Activated effector memory CD4-positive, alpha-beta T cell treated with Interleukin-2 at 50 U/mL for 16 hours (primary cell): ENCODE data around the gene TP53.
A peak's percentile ranks its signal among the peaks of the same experiment; 100 is the strongest.

Source experiments
- DNase-seq: peaks from one replicate; pipeline ENCODE4 v3.0.0-alpha.2; 2020

The TP53 gene

DNA sequence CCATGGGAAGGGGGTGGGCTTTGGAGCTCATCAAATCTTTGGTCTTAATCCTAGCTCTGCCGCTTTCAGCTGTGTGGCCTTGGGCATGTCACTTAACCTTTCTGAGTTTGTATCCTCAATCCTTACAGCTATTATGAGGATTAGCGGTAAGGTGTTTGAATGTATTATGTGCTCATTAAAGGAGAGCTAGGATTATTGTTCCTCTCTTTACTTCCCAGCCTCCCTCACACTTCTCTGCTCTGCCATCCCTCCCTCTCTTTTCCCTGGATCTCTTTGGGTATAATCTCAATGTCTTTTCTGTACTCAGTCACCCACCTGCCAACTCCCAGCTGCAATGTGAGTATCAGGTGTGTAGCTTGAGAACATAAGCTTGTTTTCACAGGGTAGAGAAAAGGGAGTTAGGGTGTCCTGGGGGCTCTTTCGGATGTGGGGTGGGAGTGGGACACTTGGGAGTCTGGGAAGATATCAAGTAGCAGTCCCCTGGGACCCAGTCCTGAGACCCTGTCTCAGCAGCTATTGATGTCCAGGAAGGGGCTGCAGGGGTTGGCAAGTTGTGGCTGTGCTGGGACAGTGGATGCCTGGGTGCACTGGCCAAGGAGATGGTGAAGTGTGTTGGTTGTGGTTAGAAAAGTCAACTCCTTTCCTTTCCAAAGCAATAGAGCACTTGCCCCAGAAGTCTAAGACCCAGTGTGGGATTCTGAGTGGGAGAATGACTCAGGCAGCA, 19.5 kb upstream of the TP53 start:
- no peak for DNase-seq

DNA sequence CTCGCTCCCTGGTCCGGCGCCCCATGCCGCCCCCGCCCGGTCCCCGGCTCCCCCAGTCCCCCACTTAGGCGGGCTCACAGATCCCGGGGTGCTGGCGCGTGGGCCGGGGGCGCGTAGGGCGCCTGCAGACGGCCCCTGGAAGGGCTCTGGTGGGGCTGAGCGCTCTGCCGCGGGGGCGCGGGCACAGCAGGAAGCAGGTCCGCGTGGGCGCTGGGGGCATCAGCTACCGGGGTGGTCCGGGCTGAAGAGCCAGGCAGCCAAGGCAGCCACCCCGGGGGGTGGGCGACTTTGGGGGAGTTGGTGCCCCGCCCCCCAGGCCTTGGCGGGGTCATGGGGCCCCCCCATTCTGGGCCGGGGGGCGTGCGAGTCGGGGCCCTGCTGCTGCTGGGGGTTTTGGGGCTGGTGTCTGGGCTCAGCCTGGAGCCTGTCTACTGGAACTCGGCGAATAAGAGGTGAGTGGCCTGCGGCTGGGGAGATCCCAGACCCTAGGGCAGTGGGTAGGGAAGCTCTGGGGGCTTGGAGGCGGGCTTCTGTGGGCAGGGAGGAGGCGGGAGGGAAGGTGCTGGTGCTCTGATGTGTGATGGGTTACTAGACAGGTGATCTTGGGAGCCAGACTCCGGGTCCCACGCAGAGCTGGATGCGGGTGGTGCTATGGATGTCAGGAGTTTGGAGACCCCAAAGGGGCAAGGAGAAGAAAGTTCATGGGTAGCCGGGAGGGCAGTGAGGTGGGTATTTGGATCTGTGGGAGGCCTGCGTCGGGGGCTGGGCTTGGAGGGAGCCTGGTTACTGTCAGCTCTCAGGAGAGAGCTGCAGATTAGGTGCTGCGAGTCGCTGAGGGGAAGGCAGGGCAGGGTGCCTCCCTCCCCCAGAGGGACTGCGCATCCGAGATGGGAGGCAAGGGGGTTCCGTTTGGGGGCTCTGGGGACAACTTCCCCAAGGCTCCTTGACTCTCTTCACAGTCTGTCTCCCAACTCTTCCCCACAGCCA, 18.3 kb upstream of the TP53 start:
- no peak for DNase-seq

DNA sequence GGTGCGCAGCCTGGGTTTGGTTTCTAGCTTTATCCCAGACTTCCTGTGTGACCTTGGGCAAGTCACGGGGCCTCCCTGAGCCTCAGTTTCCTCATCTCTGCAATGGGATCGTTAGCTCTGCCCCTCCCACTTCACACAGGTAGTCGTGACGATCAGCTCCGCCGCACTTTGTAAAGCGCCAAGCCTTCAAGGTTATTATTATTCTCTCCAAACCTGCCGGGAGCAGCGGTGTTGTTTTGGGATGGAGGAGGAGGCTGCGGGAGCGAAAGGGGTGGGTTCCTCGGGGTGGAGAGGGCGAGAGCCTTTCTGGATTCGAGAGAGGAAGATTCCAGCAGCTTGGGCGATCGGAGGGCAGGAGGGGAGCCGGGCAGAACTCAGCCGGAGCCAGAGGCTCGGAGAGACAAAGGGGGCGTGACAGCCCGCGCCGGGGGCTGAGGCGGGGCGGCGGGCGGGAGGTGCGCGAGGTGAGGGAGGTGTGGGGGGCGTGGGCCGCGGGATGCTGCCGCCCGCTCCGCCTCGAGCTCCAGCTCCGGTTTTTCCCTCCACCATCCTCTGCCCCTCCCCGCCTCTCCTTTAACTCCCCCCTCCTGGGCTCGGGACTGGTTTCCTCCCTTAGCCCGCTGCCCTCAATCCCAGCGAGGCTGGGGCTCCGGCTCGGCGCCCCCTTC, 17.4 kb upstream of the TP53 start, which contains the start of gene EFNB3:
Gene EFNB3, plus strand, starts transcription at position 602 of the 668 bp plus-strand sequence. CDS start 397 bp downstream, outside the sequence.
- DNase-seq = no peak

DNA sequence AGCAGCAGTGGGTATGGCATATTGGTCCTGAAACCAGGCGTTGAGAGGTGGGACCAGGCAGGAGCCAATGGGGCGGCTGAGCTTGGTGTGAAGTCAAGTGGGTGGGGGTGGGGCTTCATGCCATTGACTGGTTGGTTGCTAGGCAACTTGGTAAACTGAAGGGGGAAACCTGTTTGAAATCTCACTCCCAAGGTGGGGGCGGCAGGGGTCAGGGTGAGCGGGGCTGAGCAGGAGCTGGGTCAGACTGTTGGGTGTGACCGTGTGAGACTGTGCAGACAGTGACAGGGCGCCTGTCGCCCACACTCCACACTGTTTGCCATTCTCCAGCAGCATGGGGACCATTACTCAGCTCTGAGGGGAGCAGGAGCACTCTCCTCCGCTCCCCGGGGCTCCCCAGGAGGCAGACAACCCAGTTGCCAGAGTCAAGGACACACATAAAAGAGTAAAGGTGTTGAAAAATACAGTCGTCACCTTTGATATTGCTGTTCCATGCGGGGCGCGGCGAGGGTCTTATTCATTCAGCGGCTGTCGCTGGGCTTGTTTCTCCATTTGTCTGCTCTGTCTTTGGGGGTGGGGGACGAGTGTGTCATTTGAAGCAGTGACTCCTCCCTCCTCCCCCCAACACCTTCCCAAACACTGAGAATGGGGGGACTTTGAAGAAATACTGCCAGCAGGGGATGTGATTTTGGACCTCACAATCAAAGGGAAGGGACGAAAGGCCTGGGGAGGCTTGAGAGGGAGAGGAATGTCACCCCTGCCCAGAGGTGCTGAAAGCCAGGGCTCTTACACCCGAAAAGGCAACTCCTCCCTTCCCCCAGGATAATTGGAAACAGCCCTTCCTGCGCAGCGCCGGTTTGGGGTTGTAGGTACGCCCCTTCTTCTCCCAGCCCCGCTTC, 16.5 kb upstream of the TP53 start:
- DNase-seq = no peak

DNA sequence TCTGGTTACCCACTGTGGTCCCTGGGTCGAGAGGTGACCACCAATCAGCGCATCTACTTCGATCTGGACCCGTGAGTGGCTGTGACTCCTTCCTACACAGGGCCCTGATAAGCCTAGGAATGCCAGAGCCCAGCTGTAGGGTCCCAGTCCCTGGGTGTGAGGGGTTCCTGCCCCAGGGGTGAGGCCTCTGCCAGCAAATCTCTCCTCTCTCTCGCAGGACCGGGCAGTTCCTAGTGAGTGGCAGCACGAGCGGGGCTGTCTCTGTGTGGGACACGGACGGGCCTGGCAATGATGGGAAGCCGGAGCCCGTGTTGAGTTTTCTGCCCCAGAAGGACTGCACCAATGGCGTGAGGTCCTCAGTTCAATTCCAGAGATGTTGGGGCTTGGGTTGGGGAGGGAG, 15.5 kb upstream of the TP53 start:
- DNase-seq = no peak

DNA sequence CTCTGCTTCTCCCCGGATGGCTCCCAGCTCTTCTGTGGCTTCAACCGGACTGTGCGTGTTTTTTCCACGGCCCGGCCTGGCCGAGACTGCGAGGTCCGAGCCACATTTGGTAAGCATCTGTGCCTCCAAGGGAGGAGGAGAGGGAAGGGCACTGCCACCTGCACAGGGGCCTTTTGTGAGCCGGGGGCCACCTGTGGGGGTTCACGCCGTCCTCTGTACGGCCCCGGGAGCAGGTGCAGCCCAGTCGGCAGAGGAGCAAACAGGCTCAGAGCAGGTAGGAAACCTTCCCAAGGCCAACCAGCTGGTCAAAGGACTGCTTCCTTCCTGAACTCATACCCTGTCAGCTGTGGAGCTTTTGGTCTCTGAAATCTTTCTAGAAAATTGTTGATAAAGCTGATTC, 14.4 kb upstream of the TP53 start:
- DNase-seq = no peak

DNA sequence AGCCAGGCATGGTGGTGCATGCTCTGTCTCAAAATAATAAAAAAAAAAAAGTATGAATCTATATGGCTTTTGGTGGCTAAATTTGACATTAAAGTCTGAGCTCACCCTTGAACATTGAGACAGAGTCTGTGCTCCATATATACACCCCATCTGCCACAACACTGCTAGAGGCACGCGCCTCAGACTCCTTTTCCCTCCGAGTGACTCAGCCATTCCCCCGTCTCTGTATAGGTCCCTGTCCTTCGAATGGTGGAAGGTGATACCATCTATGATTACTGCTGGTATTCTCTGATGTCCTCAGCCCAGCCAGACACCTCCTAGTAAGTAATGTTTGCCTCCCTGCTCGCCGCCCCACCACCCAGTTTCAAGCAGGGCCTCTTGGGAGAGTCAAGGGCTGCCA, 13.2 kb upstream of the TP53 start:
- no peak for DNase-seq

DNA sequence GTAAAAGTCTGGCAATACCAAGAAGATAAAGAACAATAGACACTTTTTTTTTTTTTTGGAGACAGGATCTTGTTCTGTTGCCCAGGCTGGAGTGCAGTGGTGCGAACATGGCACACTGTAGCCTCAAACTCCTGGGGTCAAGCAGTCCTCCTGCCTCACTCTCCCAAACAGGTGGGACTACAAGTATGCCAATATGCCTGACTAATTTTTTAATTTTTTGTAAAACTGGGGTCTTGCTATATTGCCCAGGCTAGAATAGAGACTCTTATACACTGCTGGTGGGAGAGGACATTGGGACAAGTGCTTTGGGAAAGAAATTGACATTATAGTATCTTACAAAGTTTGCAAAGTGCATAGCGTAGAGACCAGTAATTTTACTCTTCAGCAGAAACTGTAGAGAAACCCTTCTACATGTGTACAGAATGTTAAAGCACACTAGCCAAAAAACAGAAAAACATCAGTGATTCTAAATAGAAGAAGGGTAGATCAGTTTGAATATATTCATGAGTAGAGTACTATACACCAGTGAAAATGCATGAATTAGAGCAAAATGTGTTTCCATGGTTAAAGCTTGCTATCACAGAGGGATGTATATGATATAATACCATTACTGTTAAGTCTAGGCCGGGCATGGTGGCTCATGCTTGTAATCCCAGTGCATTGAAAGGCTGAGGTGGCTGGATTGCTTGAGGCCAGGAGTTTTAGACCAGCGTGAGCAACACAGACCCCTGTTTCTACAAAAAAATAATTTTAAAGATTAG, 10.7 kb upstream of the TP53 start:
- no peak for DNase-seq

DNA sequence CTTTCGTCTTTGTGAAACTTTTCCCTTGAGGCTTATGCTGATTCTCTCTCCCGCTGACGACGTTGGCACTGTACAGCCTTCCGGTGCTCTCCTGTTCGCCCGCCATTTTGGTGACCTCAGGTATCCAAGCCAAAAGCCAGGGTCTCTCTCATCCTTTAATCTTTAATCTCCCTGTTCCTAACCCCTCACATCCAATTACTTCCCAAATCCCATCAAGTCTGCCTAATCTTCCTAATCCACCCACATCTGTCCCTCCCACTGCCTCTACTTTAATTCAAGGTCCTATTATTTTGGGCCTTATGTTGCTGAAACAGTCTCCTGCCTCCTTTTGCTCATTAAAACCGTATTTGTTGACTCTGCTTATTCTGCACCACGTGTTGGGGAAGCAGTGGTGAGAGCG, 8.3 kb upstream of the TP53 start:
- no peak for DNase-seq

DNA sequence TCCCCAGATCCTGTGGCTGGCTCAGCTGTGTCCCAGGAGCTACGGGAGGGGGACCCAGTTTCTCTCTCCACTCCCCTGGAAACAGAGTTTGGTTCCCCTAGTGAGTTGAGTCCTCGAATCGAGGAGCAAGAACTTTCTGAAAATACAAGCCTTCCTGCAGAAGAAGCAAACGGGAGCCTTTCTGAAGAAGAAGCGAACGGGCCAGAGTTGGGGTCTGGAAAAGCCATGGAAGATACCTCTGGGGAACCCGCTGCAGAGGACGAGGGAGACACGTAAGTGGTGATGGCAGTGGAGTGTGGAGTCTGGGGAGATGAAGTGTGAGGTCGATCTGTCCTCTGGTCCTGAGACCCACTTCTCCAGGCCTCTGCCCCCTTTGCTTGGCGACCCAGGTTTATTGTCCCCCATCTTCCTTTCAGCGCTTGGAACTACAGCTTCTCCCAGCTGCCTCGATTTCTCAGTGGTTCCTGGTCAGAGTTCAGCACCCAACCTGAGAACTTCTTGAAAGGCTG, 1.6 kb upstream of the TP53 start:
- no peak for DNase-seq

DNA sequence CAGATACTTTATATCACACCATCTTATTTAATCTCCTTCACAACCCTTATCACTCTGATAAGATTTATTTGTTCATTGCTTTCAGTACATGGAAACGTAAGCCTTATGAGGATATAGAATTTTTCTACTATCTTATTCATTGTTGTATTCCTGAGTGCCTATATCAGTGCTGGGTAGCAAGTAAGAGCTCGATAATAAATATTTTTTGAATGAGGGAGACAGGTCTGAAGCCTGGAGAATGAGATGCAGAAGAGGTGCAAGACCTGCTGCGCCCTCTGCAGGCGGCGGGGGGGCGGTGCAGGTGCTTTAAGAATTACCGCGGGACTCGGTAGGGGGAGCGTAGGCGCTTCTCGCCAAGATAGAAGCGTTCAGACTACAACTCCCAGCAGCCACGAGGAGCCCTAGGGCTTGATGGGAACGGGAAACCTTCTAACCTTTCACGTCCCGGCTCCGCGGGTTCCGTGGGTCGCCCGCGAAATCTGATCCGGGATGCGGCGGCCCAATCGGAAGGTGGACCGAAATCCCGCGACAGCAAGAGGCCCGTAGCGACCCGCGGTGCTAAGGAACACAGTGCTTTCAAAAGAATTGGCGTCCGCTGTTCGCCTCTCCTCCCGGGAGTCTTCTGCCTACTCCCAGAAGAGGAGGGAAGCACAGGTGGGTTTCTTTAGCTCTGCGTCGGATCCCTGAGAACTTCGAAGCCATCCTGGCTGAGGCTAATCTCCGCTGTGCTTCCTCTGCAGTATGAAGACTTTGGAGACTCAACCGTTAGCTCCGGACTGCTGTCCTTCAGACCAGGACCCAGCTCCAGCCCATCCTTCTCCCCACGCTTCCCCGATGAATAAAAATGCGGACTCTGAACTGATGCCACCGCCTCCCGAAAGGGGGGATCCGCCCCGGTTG, 868 bp upstream of the TP53 start, which contains the start of gene WRAP53:
Gene WRAP53, plus strand, starts transcription at position 570 of the 900 bp plus-strand sequence. Its CDS starts 172 bp downstream, at position 742.
- DNase-seq = peak; percentile 94

DNA sequence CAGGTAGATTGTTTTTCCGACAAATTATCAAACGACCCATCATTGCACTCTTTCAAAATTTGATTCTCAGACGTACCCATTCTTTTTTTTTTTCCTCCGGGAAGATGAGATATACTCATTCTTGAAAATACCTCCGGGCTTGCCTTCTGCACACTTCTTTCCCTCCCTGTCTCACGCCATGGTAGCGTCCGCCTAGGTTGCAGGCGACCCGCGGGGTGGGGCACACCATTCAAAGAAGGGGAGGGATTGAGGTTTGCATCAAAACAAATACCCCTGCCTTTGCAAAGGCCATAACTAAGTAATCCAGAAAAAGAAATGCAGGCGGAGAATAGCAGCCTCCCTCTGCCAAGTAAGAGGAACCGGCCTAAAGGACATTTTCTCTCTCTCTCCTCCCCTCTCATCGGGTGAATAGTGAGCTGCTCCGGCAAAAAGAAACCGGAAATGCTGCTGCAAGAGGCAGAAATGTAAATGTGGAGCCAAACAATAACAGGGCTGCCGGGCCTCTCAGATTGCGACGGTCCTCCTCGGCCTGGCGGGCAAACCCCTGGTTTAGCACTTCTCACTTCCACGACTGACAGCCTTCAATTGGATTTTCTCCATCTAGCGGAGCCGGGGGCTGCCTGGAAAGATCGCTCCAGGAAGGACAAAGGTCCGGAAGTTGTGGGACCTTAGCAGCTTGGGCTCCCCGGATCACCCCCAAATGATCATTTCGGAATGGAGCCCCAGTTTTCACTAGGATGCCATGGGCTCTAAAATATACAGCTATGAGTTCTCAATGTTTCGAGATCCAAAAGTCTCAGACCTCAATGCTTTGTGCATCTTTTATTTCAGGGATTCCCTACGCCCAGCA, 843 bp downstream of the TP53 start:
- DNase-seq = peak; percentile 72

DNA sequence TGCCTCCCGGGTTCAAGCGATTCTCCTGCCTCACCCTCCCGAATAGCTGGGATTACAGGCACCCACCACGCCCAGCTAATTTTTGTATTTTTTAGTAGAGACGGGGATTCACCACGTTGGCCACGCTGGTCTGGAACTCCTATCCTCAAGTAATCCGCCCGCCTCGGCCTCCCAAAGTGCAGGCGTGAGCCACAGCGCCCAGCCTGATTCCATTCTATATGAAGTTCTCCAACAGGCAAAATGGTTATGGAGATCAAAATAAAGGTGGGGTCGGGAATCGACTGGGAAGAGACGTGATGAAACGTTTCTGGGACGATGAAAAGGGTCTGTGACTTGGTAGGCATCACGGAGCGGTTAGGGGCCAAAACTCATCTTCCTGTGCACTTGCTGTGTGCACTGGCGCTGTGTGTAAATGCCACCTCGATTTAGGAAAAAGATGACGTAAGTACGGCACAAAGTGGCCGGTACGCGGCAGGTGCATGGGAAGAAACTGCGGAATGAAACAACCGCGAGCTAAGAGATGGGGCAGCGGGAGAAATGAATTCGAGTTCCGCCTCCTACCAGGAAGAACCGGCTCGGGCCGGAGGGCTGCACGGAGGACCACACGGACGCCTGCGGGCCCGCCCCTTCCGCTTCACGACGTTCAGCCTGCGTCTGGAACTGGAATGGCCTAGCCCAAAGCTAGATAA, 1.6 kb downstream of the TP53 start:
- DNase-seq = peak; percentile 85

DNA sequence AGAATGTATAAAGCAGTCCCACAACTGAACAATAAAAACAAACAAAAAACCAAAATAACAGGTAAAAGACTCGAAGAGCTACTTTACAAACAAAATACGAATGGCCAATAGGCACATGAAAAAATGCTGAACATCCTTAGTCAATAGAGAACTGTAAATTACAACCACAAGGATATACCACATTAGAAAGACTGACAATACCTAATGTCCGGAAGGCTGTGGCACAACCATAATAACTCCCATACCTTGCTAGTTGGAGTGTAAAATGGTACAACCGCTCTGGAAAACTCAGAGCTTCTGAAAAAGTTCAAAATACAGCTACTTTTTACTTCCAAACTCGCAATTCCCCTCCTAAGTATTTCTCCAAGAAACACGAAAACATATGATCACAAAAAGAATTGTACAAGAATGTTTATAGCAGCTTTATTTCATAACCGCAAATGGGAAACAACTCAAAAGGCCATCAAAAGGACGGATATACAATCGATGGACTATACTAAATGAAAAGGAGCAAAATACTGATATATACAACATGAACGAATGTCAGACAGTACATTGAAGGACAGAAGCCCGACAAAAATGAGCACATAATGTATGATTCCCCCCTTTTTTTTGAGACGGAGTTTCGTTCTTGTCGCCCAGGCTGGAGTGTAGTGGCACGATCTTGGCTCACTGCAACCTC, 2.3 kb downstream of the TP53 start:
- no peak for DNase-seq

DNA sequence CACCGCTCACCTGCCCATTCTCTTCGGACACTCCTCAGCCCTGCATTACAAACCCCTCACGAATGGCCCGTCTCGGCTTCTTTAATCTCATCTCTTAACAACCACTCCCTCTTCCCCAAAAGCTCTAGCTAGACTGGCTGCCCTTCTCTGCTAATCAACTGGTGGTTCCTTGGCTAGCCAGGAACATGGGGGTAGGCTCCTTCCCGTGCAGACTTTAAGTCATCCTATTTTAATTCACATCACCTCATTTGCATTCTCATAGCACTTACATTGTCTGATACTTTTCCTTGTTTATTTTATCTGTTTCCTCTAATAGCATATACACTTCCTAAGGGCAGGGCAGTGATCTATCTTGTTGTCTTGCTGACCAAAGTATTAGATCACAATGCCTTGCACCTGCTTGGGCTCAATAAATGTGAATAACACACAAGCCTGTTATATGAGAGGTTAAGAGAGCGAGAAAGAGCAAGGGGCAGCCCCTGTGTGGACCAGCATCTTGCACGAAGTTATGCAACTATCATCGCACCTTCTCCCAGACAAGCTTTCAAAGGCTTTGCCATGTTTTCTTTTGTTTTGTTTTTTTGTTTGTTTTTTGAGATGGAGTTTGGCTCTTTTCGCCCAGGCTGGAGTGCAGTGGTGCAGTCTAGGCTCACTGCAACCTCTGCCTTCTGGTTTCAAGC, 9.8 kb downstream of the TP53 start:
- DNase-seq = no peak

DNA sequence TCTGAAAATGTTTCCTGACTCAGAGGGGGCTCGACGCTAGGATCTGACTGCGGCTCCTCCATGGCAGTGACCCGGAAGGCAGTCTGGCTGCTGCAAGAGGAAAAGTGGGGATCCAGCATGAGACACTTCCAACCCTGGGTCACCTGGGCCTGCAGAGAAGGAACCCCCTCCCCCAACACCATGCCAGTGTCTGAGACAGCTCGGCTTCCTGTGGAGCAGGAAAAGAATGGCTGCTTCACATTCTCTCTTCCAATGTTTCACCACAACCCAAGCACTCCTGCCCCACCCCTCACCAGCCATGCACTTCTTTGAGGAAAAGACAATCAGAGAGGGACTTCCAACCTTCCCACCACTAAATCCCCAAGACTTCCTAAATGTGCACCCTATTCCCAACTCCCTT, 10.8 kb downstream of the TP53 start:
- DNase-seq = no peak

DNA sequence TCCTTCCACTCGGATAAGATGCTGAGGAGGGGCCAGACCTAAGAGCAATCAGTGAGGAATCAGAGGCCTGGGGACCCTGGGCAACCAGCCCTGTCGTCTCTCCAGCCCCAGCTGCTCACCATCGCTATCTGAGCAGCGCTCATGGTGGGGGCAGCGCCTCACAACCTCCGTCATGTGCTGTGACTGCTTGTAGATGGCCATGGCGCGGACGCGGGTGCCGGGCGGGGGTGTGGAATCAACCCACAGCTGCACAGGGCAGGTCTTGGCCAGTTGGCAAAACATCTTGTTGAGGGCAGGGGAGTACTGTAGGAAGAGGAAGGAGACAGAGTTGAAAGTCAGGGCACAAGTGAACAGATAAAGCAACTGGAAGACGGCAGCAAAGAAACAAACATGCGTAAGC, 12.4 kb downstream of the TP53 start:
- no peak for DNase-seq
